GM12874 (cell line): Measurements from ENCODE around the gene GARIN5A.

Experiments
- CTCF ChIP-seq: IDR thresholded peaks from 2 replicates; pipeline ENCODE4 v1.5.1; 2011; ENCODE audit warnings: low read depth, mild to moderate bottlenecking, control low read depth, low read length, moderate library complexity; ENCODE audit not compliant: insufficient read depth

GARIN5A gene

GRCh38 chr19:50435221-50435620 is 41.4 kb downstream of the GARIN5A start:
- no peak for TF ChIP-seq CTCF

GRCh38 chr19:50434525-50434924 is 42.1 kb downstream of the GARIN5A start:
- TF ChIP-seq CTCF = no peak

- no peak for TF ChIP-seq CTCF
Measured at GRCh38 chr19:50433201-50434180, 43.2 kb downstream of the GARIN5A start.

- no peak for TF ChIP-seq CTCF
Measured at GRCh38 chr19:50432221-50433028, 44.2 kb downstream of the GARIN5A start, which contains the start of gene MYBPC2. Gene MYBPC2 (plus strand): TSS chr19:50432892. CDS start chr19:50432954, 62 bp downstream.

- TF ChIP-seq CTCF = no peak
Measured at GRCh38 chr19:50431343-50432220, 45.1 kb downstream of the GARIN5A start.

DNA sequence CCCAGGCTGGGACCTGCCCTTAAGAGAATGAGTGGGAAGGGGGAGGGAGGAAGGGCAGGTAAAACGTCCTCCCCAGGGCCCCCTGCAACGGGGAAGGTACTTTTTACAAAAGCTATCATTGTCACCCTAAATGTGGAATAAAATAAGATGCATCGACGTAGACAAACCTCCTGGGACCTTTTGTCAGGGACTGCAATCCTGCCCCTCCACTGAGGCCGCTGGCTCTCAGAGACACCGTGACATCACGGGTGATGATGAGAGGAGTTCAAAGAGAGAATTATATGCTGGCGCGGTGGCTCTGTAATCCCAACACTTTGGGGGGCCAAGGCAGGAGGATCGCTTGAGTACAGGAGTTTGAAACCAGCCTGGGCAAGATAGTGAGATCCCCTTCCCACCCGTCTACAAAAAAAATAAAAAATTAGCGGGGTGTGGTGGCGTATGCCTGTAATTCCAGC is 45.7 kb downstream of the GARIN5A start:
- TF ChIP-seq CTCF = no peak
